IMR-90 (cell line): ENCODE results near the gene DEPDC5. TPM values are rescaled to one million over a fixed set of nuclear protein-coding genes. Genes with fewer than 3 reads are reported as not detected.
A peak's percentile ranks its signal among the peaks of the same experiment; 100 is the strongest.

Source experiments
- CTCF ChIP-seq: conservative IDR thresholded peaks from 2 replicates; pipeline ENCODE4 v1.5.1; 2012; ENCODE audit warnings: mild to moderate bottlenecking, low read depth, low read length, improper control_type of control experiment
- FOS ChIP-seq: fragments of 150-350 bp; IDR thresholded peaks from 2 replicates; pipeline ENCODE4 v1.6.1; 2016; ENCODE audit warnings: low read depth, low read length
- MXI1 ChIP-seq: IDR thresholded peaks from 2 replicates; pipeline ENCODE4 v1.6.1; 2012; ENCODE audit warnings: low read depth, mild to moderate bottlenecking, low read length, moderate library complexity, borderline replicate concordance
- RAD21 ChIP-seq: IDR thresholded peaks from 2 replicates; pipeline ENCODE4 v1.6.1; 2012; ENCODE audit warnings: low read length, improper control_type of control experiment
- SMC3 ChIP-seq: fragments of 150-350 bp; IDR thresholded peaks from 2 replicates; pipeline ENCODE4 v1.6.1; 2016; ENCODE audit warnings: low read depth, mild to moderate bottlenecking, antibody characterized with exemption, low read length, moderate library complexity
- polyA plus RNA-seq, 3 experiments: library from polyadenylated mRNA; depleted of rRNA; stranded (reverse); fragments of >200 nt; gene quantifications; 2 replicates each; pipeline ENCODE4 v1.2.3, GENCODE V29; 2012; ENCODE audit warnings: low replicate concordance in 1 of 3
- total RNA-seq: library from RNA; depleted of rRNA; stranded (reverse); fragments of >200 nt; gene quantifications from 2 replicates; pipeline ENCODE4 v1.2.3, GENCODE V29; 2012

The DEPDC5 gene
- total and polyA plus RNA-seq, 2 of the 4 experiments (the other 2 are of a cell fraction) = 6.6 to 12.9 TPM

- TF ChIP-seq CTCF (0 out of 2 replicates have a peak, but pooled peaks have one; percentile 5), MXI1 (no peak), RAD21 (no peak), FOS (0 out of 2 replicates have a peak, but pooled peaks have one; percentile 48), SMC3 (no peak)
Observed at GRCh38 chr22:31753634-31754501, at the start of gene DEPDC5 (continued).
